Kidney (tissue), 14 donors: ENCODE results near the gene PIK3R6. TPM values are rescaled to one million over a fixed set of nuclear protein-coding genes. Genes with fewer than 3 reads are reported as not detected.

ENCODE experiments used
- DNase-seq, 5 donors: peaks; one replicate each; pipeline ENCODE4 v3.0.0-alpha.2; 2013 to 2020
- FAIRE-seq: peaks from 2 replicates; lab custom pipeline; 2012; peaks lifted over from hg19 to GRCh38; lab: Jason Lieb, UNC
- H3K27ac ChIP-seq, 2 donors: one replicate each; pipeline ENCODE4 v1.7.0; 2013; ENCODE audit warnings: low read depth in 2 of 2, low read length in 2 of 2, inconsistent platforms in 1 of 2
- H3K27me3 ChIP-seq: one replicate; pipeline ENCODE4 v1.7.1; 2013; ENCODE audit warnings: low read length, inconsistent platforms; ENCODE audit not compliant: control insufficient read depth, insufficient read depth
- H3K36me3 ChIP-seq, 3 donors: one replicate each; pipeline versions ENCODE4 v1.7.0 to v1.7.1; 2013; ENCODE audit warnings: low read length in 3 of 3, control low read depth in 1 of 3, inconsistent platforms in 1 of 3; ENCODE audit not compliant: insufficient read depth in 3 of 3, control insufficient read depth in 2 of 3
- H3K4me1 ChIP-seq, 3 donors: one replicate each; pipeline versions ENCODE4 v1.7.0 to v1.7.1; 2013; ENCODE audit warnings: low read length in 3 of 3, inconsistent platforms in 1 of 3, low read depth in 1 of 3; ENCODE audit not compliant: control insufficient read depth in 2 of 3, insufficient read depth in 2 of 3
- H3K4me3 ChIP-seq, 3 donors: one replicate each; pipeline versions ENCODE4 v1.7.0 to v1.8.1; 2013; ENCODE audit warnings: low read length in 3 of 3, control low read depth in 1 of 3, inconsistent platforms in 1 of 3
- H3K9ac ChIP-seq, 3 donors: one replicate each; pipeline versions ENCODE4 v1.7.0 to v1.7.1; 2013; ENCODE audit warnings: low read length in 3 of 3, control low read depth in 1 of 3, inconsistent platforms in 1 of 3
- H3K9me3 ChIP-seq, 3 donors: one replicate each; pipeline versions ENCODE4 v1.7.0 to v1.7.1; 2013; ENCODE audit warnings: low read length in 3 of 3, control low read depth in 1 of 3, inconsistent platforms in 1 of 3; ENCODE audit not compliant: control insufficient read depth in 2 of 3, insufficient read depth in 1 of 3
- CTCF ChIP-seq: IDR thresholded peaks from 3 replicates; pipeline ENCODE4 v1.5.1; 2012; ENCODE audit warnings: mild to moderate bottlenecking, moderate library complexity, borderline replicate concordance; ENCODE audit not compliant: insufficient read depth; ENCODE audit errors: extremely low read depth
- intact Hi-C: fragments of 100-400 bp; cut with DNase I; formaldehyde crosslinking; loops from one replicate; pipeline ENCODE4 v1.11.1; 2022
- polyA plus RNA-seq: library from polyadenylated mRNA; stranded (reverse); fragments of 350-450 nt; fragmentation: Illumina TruSeq; extraction: RNeasy Lipid Tissue Mini Kit (QIAGEN cat#74804); gene quantifications from one replicate; pipeline ENCODE4 v1.2.3, GENCODE V29; 2014; ENCODE audit warnings: low read depth, low replicate concordance; ENCODE audit not compliant: insufficient read depth
- total RNA-seq: library from RNA; stranded (reverse); fragmentation: NEBNext Ultra II Directional; extraction: Animal tissue kit (Norgen Biotek cat#: 25700); gene quantifications from one replicate; pipeline ENCODE4 v1.2.1, GENCODE V29; 2021
- donor health status: control.
- donor health status: control.
- donor health status: control.
- donor health status: control.
- donor health status: control.
- donor health status: DM: yes; HTN: yes; CAD: no.
- donor health status: Normal renal cell carcinoma (clear cell type).

The PIK3R6 gene
- total and polyA plus RNA-seq, 2 donors from 2014 or later = 0.17 to 2.3 TPM

GRCh38 chr17:8855477-8856204, 11.8 kb downstream of the PIK3R6 start:
- no peaks in the 10 kb centered on the region for H3K9me3 ChIP-seq
- H3K36me3 ChIP-seq = no peaks in the 10 kb centered on the region
- DNase-seq (no peak), FAIRE-seq (no peak)
- H3K9ac ChIP-seq = no peak overlapping the region
- H3K4me3 ChIP-seq = no peak overlapping the region
- intact Hi-C loops = no loop called here
- TF ChIP-seq CTCF = no peak
- H3K27ac ChIP-seq = no peak overlapping the region
- no peaks in the 10 kb centered on the region for H3K27me3 ChIP-seq
- H3K4me1 ChIP-seq = peaks cover 0 to 2% (median 0%) of the 10 kb centered on the region in 3 donors

DNA sequence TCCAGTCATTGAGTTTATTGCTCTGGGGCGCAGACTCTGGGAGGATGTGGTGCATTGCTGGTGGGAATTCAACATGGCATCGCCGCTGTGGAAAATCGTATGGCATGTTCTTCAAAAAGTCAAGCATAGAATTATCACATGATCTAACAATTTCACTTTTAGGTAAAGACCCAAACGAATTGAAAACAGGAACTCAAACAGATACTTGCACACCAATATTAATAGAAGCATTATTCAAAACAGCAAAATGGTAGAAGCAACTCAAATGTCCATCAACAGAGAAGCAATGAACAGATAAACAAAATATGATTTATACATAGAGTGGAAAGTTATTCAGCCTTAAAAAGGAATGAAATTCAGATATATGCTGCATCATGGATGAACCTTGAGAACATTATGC, 15.9 kb downstream of the PIK3R6 start:
- no peak overlapping the region for H3K27ac ChIP-seq
- no peaks in the 10 kb centered on the region for H3K9me3 ChIP-seq
- no peaks in the 10 kb centered on the region for H3K36me3 ChIP-seq
- no peak overlapping the region for H3K9ac ChIP-seq
- no peak for DNase-seq
- H3K4me3 ChIP-seq = no peak overlapping the region
- no peak for FAIRE-seq
- no peaks in the 10 kb centered on the region for H3K27me3 ChIP-seq
- no peak for TF ChIP-seq CTCF
- intact Hi-C loops = no loop called here
- H3K4me1 ChIP-seq = no peaks in the 10 kb centered on the region

DNA sequence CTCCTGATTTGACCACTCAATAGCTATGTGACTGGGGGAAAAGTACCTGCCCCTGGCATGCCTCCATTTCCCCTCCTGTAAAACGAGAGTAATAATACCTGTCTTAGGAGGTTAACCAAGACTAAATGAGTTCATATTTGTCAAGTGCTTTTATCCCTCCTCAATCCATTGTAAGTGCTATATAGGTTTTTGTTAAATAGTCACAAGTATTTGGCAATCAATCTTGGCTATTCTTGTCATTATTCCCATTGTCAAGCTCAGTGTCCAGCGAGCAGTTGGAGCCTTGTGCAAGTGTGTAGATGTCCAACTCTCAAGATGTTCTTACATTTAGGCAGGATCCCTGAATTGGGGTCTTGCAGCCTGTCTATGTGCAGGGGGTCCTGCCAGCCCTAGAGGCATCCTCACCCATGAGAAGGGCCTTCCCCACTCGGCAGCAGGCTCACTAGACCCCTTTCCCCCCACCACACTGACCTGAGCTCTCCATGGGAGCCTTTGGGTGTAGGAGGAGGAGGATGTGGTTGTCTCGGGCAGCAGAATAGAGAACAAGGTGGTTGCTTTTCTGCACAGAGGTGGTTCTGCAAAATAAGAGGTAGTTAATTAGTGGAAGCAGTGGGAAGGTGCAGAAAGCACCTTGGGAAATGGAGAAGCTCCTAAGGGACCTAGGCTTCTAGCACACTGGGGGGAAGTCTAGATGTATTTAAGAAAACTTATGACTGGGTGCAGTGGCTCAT, 18.0 kb downstream of the PIK3R6 start:
- Histone ChIP-seq H3K9ac (no peak overlapping the region), H3K9me3 (no peaks in the 10 kb centered on the region), H3K4me3 (no peak overlapping the region), H3K4me1 (no peaks in the 10 kb centered on the region), H3K27me3 (no peaks in the 10 kb centered on the region), H3K27ac (no peak overlapping the region), H3K36me3 (no peaks in the 10 kb centered on the region)
- FAIRE-seq (no peak), DNase-seq (no peak)
- intact Hi-C loops = no loop called here
- no peak for TF ChIP-seq CTCF
